T-helper 2 cell treated with Interferon-gamma antibody and Interleukin-4, amounts not matched to agents 5 μg/mL and 100 μg/mL, for 36 hours (primary cell): ENCODE data around the gene PTP4A2.
A peak's percentile ranks its signal among the peaks of the same experiment; 100 is the strongest.

Source experiments
- DNase-seq: peaks from one replicate; pipeline ENCODE4 v3.0.0; 2021; ENCODE audit warnings: low spot score
- H3K27ac Mint-ChIP-seq: one replicate; pipeline ENCODE4 v1.8.0; 2021; ENCODE audit warnings: mild to moderate bottlenecking, mixed read lengths
- H3K27me3 Mint-ChIP-seq: one replicate; pipeline ENCODE4 v1.8.0; 2021; ENCODE audit warnings: low read depth, mixed read lengths
- H3K36me3 Mint-ChIP-seq: one replicate; pipeline ENCODE4 v1.8.0; 2021; ENCODE audit warnings: low read depth, mixed read lengths
- H3K4me1 Mint-ChIP-seq: one replicate; pipeline ENCODE4 v1.8.0; 2021; ENCODE audit warnings: low read depth, mixed read lengths
- H3K4me3 Mint-ChIP-seq: one replicate; pipeline ENCODE4 v1.8.0; 2022; ENCODE audit warnings: mild to moderate bottlenecking, moderate library complexity, mixed read lengths
- H3K9me3 Mint-ChIP-seq: one replicate; pipeline ENCODE4 v1.8.0; 2021; ENCODE audit warnings: mixed read lengths

Gene PTP4A2

DNA sequence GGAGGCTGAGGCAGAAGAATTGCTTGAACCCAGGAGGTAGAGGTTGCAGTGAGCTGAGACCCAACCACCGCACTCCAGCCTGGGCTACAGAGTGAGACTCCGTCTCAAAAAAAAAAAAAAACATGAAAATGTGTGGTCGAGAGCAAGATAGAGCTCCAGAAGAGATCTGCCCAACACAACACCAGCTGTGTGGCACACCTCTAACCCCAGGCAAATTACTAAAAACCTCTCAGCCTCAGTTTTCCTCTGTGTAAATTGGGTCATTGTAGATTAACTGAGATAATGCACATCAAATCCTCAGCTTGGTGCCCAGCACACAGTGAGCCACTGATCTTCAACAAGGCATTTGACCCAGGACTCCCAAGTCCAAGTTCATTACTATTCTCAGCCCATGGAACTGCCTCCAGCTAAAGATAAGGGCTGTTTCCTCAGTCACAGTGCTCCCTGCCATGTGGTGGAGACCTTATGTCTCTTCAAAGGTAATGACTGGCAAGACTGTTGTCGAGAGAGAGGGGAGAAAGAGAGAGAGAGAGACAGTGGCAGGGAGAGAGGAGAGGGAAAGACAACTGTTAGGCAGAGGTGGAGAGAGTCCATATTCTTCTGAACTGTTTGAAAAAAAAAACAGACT, 58.1 kb downstream of the PTP4A2 start:
- peaks cover 6% of the 10 kb centered on the region for H3K4me1 Mint-ChIP-seq
- H3K4me3 Mint-ChIP-seq: no peak overlapping the region
- DNase-seq: no peak
- no peaks in the 10 kb centered on the region for H3K9me3 Mint-ChIP-seq
- H3K27me3 Mint-ChIP-seq: peaks cover 5% of the 10 kb centered on the region
- H3K36me3 Mint-ChIP-seq: no peaks in the 10 kb centered on the region
- H3K27ac Mint-ChIP-seq: no peak overlapping the region

DNA sequence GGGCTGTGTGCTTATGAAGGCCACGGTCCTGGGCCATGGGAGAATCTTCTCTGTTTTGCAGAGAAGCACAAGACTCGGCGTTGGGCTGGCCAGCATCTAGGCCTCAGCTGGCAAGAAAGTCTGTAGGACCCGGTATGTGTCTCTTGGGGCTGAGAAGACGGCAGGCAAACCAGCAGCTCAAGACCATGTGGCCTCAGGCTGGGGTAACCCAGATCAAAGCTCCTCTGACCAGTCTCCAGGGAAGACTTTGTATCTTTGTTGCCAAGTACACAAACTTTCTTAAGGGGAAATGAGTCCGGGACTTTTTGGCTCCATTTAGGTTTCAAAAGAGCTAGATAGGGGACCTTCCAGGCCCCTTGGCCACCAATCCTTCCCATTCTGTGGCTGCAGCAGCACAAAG, 60.1 kb downstream of the PTP4A2 start:
- H3K9me3 Mint-ChIP-seq: peaks cover 2% of the 10 kb centered on the region
- H3K27me3 Mint-ChIP-seq: peaks cover 5% of the 10 kb centered on the region
- no peak overlapping the region for H3K27ac Mint-ChIP-seq
- peaks cover 10% of the 10 kb centered on the region for H3K4me1 Mint-ChIP-seq
- H3K4me3 Mint-ChIP-seq: no peak overlapping the region
- DNase-seq: no peak
- H3K36me3 Mint-ChIP-seq: peaks cover 2% of the 10 kb centered on the region

DNA sequence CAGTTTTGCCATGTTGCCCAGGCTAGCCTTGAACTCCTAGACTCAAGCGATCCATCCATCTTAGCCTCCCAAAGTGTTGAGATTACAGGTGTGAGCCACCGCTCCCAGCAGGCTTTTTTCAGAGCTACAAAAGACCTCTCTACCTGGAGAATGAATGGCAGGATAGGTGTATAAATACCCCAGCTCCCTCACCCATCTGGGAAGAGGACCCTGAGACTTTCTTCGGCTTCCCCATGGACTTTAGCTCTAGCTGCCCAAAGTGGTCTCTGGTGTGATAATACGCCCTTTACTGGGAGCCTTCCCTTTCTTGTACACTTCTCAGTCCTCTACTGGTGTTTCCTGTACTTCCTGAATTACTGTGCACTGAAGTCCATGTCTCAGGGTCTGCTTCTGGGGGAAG, 60.6 kb downstream of the PTP4A2 start:
- peaks cover 15% of the 10 kb centered on the region for H3K4me1 Mint-ChIP-seq

DNA sequence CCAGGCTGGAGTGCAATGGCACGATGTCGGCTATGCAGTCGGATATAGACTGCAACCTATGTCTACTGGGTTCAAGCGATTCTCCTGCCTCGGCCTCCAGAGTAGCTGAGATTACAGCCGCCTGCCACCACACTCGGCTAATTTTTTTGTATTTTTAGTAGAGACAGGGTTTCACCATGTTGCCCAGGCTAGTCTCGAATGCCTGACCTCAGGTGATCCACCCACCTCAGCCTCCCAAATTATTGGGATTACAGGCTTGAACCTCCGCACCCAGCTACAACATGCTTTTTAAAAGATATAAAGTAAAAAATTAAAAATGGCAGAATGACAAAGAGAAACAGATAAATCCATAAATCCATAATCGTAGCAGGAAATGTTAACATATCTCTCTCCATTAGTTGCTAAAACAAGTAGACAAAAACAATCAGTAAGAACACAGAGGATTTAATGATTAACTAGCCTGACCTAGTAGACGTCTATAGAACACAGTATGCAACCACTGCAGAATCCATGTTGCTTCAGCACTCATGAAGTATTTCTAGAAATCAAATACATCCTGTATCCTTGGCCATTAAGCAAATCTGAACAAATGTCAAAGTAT, 62.4 kb downstream of the PTP4A2 start:
- Mint-ChIP-seq H3K4me3 (no peak overlapping the region), H3K9me3 (peaks cover 5% of the 10 kb centered on the region), H3K27ac (no peak overlapping the region), H3K36me3 (peaks cover 4% of the 10 kb centered on the region), H3K4me1 (peaks cover 18% of the 10 kb centered on the region), H3K27me3 (peaks cover 2% of the 10 kb centered on the region)
- DNase-seq: no peak

More for the DNA sequence above, 60.6 kb downstream of the PTP4A2 start:
- DNase-seq: no peak
- H3K27ac Mint-ChIP-seq: no peak overlapping the region
- H3K4me3 Mint-ChIP-seq: no peak overlapping the region
- peaks cover 5% of the 10 kb centered on the region for H3K27me3 Mint-ChIP-seq
- H3K9me3 Mint-ChIP-seq: peaks cover 5% of the 10 kb centered on the region
- H3K36me3 Mint-ChIP-seq: peaks cover 4% of the 10 kb centered on the region

DNA sequence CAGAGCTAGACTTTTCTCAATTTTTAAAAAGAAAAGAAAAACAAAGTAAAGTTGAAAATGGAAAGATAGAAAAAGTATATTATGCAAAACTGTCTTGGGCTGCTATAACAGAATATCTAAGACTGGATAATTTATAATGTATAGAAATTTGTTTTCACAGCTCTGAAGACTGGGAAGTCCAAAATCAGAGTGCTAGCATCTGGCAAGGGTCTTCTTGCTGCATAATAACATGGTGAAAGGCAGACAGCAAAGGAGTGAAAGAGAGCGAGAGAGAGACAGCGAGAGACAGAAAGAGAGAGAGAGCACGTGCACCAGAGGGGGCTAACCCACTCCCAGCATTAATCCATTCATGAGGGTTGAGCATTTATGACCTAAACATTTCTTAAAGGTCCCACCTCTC, 63.2 kb downstream of the PTP4A2 start:
- Mint-ChIP-seq H3K27me3 (no peaks in the 10 kb centered on the region), H3K9me3 (peaks cover 5% of the 10 kb centered on the region), H3K27ac (no peak overlapping the region), H3K4me3 (no peak overlapping the region), H3K4me1 (peaks cover 15% of the 10 kb centered on the region), H3K36me3 (peaks cover 4% of the 10 kb centered on the region)
- DNase-seq: no peak

DNA sequence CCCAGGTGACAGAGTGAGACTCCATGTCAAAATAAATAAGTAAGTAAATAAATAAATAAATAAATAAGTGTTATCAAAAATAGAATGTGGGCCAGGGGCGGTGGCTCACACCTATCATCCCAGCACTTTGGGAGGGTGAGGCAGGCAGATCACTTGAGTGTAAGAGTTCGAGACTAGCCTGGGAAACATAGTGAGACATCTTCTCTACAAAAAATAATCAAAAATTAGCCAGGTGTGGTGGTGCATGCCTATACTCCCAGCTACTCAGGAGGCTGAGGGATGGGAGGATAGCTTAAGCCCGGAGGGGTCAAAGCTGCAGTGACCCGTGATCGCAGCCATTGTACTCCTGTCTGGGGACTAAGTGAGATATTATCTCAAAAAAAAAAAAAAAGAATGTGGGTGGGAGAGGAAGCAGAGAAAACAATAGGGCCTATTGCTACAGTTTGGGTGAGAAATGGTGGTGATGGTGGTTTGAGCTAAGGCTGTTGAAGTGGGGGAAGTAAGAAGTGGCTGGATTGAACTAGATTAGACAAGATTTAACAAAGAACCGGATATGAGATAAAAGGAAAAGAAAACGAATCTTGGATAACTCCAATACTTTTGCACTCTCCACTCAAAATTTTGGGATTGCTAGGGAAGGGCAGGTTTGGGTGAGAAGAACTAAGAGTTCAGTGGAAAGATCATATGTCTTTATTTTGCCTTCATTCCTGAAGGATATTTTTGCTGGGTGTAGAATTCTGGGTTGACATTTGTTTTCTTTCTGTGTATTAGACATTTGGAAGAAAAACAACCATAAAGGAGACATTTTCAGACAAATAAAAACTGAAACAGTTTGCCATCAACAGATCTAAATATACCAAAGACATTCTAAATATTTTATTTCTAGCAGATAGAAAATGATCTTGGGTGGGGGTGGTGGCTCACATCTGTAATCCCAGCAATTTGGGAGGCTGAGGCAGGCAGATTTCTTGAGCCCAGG, 65.2 kb downstream of the PTP4A2 start:
- DNase-seq: no peak
- peaks cover 4% of the 10 kb centered on the region for H3K36me3 Mint-ChIP-seq
- H3K27ac Mint-ChIP-seq: peak overlapping the region; percentile 88
- peak overlapping the region; percentile 62 for H3K4me3 Mint-ChIP-seq
- no peaks in the 10 kb centered on the region for H3K27me3 Mint-ChIP-seq
- peaks cover 5% of the 10 kb centered on the region for H3K9me3 Mint-ChIP-seq
- H3K4me1 Mint-ChIP-seq: peaks cover 23% of the 10 kb centered on the region

DNA sequence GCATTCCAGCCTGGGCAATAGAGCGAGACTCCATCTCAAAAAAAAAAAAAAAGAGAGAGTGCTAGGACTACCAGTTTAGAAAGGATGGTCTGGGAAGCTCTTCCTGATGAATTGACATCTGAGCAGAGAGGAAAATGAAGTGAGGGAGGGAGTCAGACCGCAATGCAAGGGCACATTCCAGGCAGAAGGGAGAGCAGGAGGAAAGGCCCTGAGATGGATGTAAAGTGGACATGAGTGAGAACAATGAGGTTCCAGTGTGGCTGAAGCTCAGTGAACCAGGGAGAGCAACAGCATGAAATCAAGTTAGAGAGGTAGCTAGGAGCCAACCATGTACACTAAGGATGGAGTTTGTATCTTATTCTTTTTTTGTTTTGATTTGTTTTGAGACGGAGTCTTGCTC, 66.5 kb downstream of the PTP4A2 start:
- no peak overlapping the region for H3K4me3 Mint-ChIP-seq

DNA sequence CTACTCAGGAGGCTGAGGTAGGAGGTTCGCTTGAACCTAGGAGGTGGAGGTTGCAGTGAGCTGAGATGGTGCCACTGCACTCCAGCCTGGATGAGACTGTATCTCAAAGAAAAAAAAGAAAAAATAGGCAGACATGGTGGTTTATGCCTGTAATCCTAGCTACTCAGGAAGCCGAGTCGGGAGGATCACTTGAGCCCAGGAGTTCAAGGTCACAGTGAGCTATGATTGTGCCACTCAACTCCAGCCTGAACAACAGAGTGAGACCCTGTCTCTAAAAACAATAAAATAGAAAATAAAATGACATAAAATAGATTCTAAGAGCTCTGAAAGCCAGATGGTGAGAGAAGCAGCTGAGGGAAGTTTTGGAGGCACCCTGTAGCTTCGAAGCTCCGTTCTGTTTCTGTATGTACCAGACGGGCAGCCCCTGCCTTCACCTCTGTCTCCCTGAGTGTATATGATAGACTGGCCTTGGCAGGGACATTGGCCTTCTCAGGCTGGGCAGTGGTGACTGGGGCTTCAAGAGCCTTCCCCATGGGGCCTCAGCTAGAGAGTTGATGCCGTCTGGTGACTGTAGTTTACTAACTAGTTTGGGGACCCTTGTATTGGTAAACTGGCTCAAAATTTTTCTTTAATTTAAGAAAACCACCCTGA, 68.0 kb downstream of the PTP4A2 start:
- H3K4me3 Mint-ChIP-seq: no peak overlapping the region
- peaks cover 5% of the 10 kb centered on the region for H3K9me3 Mint-ChIP-seq
- DNase-seq: no peak
- peaks cover 4% of the 10 kb centered on the region for H3K36me3 Mint-ChIP-seq
- H3K4me1 Mint-ChIP-seq: peaks cover 29% of the 10 kb centered on the region
- no peak overlapping the region for H3K27ac Mint-ChIP-seq
- no peaks in the 10 kb centered on the region for H3K27me3 Mint-ChIP-seq

More for the DNA sequence above, 66.5 kb downstream of the PTP4A2 start:
- Mint-ChIP-seq H3K27ac (no peak overlapping the region), H3K9me3 (peaks cover 5% of the 10 kb centered on the region), H3K36me3 (peaks cover 4% of the 10 kb centered on the region), H3K27me3 (no peaks in the 10 kb centered on the region), H3K4me1 (peaks cover 28% of the 10 kb centered on the region)
- DNase-seq: no peak

DNA sequence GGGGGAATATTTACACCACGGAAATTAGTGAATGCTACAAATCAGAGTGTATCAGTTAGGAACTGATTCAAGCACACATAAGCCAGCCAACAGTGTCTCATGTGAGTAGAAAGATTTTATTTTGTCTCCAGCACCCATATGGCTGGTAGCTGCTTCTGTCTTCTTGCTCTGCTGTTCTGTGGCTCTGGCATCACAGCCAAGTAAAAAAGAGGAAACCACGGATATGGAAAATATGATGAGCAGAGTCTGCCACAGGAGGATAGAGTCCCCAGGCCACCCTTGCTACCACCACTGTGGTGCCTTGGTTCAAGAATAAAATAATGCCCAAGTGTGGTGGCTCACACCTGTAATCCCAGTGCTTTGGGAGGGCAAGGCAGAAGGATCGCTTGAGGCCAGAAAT, 68.7 kb downstream of the PTP4A2 start:
- no peak overlapping the region for H3K4me3 Mint-ChIP-seq
- peaks cover 29% of the 10 kb centered on the region for H3K4me1 Mint-ChIP-seq
- H3K27me3 Mint-ChIP-seq: no peaks in the 10 kb centered on the region
- peaks cover 4% of the 10 kb centered on the region for H3K36me3 Mint-ChIP-seq
- no peak for DNase-seq
- no peak overlapping the region for H3K27ac Mint-ChIP-seq
- peaks cover 5% of the 10 kb centered on the region for H3K9me3 Mint-ChIP-seq

DNA sequence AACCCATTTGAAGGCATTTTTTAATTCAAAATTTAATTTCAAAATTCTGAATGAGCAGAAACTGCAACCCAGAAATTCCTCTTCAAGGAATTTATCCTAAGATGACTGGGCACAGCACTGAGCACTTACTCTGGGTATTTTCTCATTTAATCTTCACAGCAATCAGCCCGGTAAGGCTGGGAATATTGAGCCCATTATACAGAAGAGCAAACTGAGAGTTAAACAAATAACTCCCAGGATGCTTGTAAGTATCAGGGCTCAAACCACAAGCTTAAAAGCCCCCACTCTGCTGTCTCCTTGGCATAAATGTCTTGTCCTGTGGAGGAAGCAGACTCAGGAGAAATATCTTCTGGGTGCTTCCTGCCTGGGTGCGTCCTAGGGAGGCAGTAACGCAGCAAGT, 69.3 kb downstream of the PTP4A2 start:
- H3K36me3 Mint-ChIP-seq: peaks cover 4% of the 10 kb centered on the region
- H3K4me1 Mint-ChIP-seq: peaks cover 32% of the 10 kb centered on the region
- H3K9me3 Mint-ChIP-seq: peaks cover 5% of the 10 kb centered on the region
- no peak for DNase-seq
- H3K27ac Mint-ChIP-seq: no peak overlapping the region
- H3K4me3 Mint-ChIP-seq: no peak overlapping the region
- H3K27me3 Mint-ChIP-seq: no peaks in the 10 kb centered on the region

DNA sequence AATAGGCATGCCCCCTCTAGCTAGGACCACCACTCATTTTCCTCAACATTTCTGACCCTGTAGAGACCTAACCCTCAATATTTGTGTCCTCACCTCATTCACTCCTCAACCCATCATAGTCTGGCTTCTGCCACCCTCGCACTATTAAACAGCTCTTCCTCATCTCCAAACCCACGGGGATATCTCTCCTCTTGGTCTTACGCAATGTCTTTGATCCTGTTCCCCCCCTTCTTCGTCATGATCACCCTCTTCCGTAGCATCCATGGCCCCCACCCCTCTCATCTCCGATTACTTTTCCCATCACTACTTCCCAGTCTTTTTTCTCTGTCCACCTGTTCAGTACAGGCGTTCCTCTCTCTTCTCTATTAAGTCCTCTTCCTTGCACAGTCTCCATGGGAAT, 70.6 kb downstream of the PTP4A2 start:
- no peak for DNase-seq
- no peak overlapping the region for H3K4me3 Mint-ChIP-seq
- no peaks in the 10 kb centered on the region for H3K36me3 Mint-ChIP-seq
- H3K4me1 Mint-ChIP-seq: peaks cover 23% of the 10 kb centered on the region
- H3K27me3 Mint-ChIP-seq: no peaks in the 10 kb centered on the region
- H3K27ac Mint-ChIP-seq: no peak overlapping the region
- H3K9me3 Mint-ChIP-seq: no peaks in the 10 kb centered on the region

DNA sequence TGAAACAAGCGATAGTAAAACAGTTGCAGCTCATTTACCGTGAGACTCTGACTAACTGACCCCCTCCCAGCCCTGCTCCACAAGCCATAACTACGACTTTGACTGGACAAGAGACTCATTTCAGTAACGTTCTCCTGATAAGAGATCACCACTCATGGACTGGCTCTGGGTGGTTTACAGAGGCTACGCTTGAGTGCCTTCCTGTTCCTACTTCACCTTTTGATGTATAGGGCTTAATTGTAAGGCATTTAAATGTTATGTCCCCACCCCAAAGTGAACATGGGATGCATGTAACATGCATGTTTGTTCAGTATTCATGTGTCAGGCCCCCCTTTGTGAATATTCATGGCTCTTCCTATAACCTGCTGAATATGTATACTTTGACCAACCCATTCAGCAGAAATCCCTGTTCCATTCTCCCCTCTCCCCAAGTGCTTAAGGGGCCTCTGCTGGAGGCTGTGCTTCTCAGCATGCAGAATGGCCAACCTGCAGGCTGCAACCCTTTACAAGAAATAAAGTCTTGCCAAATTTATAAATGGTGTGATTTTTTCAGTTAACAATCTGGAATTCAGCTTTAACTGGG, 71.6 kb downstream of the PTP4A2 start:
- Mint-ChIP-seq H3K9me3 (no peaks in the 10 kb centered on the region), H3K4me1 (peaks cover 20% of the 10 kb centered on the region), H3K4me3 (no peak overlapping the region), H3K36me3 (no peaks in the 10 kb centered on the region), H3K27ac (no peak overlapping the region), H3K27me3 (no peaks in the 10 kb centered on the region)
- DNase-seq: no peak

DNA sequence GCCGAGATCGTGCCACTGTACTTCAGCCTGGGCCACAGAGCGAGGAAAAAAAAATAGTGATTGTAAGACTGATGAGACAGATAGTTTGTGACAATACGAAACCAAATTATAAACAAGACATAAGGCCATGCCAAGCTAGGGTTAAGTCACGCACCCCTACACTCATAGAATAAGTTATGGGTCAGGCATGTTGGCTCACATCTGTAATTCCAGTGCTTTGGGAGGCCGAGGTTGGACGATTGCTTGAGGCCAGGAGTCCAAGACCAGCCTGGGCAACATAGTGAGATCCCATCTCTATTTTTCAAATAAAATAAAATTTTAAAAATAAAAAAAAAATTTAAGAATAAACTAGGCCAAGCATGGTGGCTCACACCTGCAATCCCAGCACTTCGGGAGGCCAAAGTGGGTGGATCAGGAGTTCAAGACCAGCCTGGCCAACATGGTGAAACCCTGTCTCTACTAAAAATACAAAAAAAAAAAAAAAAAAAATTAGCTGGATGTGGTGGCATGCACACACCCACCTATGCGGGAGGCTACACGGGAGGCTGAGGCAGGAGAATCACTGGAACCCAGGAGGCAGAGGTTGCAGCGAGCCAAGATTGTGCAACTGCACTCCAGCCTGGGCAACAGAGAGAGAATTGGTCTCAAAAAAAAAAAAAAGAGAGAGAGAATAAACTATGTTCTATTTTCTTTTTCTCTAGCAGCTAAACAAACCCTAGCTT, 72.3 kb downstream of the PTP4A2 start:
- Mint-ChIP-seq H3K4me1 (peaks cover 20% of the 10 kb centered on the region), H3K4me3 (no peak overlapping the region), H3K27me3 (no peaks in the 10 kb centered on the region), H3K27ac (no peak overlapping the region), H3K9me3 (no peaks in the 10 kb centered on the region), H3K36me3 (no peaks in the 10 kb centered on the region)
- no peak for DNase-seq
